ENCODE measurements around the gene SRGAP1.

Gene SRGAP1

DNA sequence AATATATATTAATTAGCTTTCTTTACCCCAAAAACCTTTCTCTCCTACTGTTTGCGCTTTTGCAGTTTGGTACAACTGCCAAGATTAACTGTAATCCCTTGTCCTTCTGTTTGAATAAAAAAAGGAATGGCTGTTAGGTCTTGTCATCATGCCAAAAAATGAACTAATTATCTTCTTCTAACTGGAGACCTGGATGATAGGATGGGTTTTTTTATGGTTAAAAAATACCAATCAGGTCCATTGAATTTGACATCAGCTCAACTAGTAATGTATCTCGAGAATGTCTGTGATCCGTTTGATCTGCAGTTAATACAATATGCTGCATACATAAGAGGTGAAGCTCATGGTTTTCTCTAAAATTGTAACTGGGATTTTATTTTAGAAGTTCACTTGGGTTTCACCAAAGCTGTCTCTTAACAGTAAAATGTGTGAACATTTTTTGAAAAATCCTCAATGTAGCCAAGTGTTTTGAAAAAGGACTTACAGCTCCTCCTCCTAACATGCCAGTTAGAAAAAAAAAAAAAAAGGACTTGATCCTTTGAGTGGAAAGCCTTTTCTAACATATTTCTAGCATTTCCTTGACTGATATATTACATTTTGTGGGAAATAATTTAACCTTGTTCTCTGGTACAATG is 96.8 kb downstream of the SRGAP1 start:
- DNase-seq = no peak

DNA sequence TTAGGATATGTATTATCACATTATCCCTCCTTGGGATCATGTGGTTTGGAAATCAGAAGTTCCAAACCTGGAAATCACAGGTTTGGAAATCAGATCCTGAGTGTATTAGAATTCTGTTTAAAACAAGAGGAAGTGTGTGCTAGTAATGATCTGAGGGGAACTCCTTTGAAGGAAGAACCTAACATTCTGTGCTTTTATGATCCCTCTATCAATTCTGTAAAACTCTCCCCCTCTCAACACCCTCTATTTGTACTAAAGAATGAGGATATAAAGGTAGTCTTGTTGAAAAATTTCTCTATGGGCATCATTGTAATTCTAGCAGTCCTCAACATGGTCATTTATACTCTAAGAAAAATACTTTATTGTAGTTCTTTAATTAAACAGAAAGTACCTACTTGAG is 97.4 kb downstream of the SRGAP1 start:
- DNase-seq = no peak

DNA sequence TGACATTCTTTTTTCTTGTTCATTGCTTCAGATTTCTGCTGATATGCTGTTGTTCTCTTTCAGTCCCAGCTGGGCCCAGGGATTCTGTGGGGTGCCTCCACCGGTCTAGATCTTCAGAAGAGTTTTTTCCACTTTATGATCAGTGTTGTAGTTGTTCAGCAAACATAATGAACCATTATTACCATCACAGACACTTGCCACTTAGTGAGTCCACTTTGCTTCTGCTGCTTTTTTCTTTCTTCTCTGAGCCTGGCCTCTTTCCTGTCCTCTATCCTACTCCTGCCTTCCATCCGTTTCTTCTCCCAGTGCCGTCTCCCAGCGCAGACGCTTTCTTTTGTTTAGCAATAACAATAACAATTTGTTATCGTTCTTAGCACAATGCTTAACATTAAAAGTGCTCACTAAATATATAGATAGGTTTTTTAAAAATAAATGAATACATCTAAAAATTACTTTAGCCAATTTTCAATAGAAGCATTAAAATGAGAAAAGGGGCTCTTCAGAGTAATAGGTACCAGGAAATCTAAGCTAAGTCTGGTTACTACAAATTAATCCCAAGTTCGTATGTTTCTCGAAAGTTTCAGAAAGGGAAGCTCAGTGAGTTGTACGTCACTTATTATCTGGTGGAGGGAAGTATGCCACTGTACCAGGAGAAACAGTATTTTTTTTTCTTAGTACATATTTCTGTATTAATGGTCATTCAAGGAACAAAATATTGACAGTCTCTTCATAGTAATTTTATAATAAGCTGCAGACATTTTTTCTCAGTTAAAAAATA is 98.2 kb downstream of the SRGAP1 start:
- no peak for DNase-seq

DNA sequence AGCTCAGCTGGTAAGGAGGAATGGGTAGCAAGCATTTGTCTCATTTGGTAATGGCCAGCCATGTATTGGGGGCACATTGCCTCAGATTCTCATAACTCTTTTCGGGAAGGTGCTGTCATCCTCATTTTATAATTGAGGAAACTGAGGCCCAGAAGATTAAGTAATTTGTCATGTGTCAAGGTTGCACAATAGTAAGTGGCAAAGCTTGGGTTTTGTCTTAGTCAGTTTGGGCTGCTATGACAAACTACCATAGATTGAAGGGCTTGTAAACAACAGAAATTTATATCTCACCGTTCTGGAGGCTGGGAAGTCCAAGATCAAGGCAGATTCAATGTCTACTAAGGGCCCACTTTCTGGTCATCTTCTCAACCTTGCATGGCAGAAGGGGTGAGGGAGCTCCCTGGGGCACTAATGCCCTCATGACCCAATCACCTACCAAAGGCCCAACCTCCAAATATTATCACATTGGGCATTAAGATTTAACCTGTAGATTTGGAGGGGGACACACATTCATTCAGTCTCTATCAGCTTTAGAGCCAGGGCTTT is 99.6 kb downstream of the SRGAP1 start:
- no peak for DNase-seq

DNA sequence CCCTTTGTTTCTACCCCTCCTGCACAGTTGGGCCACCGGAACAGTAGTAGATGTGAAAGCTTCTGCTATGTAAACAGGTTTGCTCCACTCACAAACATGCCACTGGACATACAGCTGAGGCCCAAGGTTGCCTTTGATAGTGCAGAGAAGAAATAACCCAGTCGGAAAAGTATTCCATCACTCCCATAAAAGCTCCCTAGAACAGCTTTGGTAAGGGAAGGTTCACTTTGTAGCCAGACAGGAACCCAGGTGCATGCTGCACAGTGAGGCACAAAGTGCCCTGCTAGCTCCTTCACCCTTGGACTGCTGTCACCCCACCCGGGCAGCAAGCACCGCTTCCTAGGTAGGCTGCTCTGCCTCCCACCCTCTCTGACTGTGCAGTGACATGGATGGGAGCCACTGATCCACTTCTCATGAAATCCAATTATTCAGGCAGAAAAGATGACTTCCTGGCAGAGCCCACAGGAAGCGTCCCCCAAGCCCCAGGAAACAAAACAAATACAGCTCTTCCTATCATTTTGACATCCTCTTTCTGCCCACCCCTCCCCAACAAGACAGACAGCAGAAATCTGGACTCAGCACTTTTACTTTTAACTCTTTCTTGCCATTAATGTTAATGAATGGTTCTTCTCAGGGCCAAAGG is 100.2 kb downstream of the SRGAP1 start:
- DNase-seq = no peak

DNA sequence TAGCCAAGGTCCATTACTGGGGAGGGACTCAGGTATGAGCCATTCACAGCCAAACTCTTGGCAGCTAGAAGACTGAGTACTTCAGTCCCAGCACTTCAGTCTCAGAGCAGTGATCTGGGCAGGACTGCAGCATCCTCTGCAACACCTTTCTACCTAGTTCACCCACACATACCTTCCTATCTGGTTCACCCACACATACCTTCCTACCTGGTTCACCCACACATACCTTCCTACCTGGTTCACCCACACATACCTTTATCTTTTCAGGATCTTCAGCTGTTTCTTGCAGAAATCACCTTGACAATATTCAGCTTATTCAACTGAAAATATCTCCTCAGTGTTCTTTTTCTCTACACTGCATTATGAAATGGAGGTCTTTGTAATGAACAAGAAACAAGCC is 101.3 kb downstream of the SRGAP1 start:
- DNase-seq = no peak

DNA sequence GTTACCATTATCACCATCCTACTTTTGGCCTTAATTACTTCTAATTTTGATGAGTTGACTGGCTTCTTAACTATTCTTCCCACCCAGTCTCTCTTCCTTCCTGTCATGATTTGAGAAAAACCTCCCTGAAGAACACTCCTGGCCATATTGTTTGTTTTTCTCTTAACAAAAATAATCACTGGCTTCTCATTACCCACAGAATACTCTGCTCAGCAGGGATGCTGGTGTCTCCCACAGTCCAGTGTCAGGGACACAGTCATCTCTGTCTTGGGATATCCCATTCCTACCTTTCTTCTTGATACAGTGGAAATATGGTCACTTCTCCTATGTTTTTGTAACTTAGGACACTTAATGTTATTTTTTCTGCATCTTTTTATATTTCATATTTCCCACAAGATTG is 103.7 kb downstream of the SRGAP1 start:
- DNase-seq = no peak

DNA sequence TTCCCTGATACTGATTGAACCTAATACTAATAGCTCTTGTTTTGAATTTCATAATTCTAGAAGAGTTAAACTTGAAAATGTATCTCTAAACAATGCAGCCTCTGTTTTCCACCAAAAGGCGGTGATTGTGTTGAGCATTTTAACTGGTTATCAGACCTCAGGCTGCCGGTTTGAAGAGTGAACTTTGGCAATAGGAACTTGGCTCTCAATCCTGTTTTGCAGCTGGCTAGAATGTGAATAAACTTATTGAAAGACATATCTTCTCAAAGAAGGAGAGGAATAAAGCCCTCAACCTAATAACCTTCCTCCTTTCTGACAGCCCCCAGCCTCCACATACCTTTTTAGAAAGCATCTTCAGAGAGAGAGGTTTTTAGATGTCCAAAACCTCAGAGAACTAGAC is 105.4 kb downstream of the SRGAP1 start:
- DNase-seq = no peak

DNA sequence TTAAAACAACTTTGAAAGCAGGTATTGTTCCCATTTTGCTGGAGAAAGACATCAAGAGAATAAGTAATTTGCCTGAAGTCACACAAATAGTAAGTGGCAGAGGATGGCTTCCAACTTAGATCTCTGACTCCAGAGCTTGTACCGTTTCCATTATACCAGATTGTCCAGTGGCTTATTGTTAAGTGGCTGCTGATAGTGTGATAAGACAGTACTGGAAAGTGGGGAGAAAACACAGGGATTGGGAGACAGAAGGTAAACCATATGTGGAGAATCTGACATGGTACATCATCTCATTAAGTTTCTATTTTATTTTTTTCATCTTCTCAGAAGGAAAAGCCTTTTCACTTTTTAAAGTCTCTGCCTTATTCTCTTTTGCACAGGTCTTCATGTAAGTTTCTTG is 108.5 kb downstream of the SRGAP1 start:
- DNase-seq = no peak

DNA sequence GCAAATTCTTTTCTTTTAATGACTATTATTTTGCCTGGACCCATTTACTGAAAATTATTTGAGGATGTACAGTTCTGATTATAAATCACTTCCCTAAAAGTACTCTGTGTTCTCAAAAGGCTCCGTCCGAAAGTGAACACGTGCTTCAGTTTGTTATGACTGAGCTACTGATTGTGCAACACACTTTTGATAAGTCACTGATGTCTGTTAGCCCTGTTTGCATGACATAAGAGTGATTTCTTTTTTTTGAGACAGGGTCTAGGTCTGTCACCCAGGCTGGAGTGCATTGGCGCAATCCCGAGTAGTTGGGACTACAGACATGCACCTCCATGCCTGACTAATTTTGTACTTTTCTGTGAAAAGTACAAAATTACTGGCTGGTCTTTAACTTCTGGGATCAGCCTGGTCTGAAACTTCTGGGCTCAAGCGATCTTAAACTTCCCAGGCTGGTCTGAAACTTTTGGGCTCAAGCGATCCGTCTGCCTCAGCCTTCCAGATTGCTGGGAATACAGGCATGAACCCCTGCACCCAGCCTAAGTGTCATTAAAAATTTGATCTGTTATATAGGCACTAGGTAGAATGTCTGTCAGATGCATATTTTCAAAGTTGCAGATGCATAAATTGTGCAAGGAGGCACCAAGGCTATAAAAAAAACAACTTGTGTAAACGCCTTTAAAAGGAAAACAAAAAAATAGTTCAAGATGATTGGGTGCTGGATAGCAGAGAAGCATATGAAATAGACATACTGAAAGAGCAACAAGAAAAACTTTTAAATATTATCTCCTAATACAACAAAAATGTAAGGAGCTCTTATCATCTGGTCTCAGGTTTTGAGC is 111.5 kb downstream of the SRGAP1 start:
- no peak for DNase-seq

DNA sequence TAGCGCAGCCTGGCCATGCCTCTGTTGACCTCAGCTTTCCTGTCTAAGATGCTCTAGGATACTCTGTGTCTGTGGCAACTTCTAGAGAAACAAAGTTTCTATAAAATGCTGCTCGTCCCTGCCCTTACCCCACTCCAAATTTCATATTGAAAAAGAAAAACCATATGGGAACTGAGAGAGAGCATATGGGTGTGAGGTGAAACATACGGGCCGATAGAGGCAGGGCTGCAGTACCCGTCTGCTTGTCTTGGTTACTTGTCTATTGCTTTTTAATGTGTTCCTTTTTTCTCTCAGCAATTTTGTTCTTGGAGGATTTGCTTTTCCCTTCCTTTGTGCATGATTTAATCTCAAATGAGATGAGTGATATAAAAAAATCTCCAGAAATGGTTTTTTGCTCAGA is 113.0 kb downstream of the SRGAP1 start:
- no peak for DNase-seq

DNA sequence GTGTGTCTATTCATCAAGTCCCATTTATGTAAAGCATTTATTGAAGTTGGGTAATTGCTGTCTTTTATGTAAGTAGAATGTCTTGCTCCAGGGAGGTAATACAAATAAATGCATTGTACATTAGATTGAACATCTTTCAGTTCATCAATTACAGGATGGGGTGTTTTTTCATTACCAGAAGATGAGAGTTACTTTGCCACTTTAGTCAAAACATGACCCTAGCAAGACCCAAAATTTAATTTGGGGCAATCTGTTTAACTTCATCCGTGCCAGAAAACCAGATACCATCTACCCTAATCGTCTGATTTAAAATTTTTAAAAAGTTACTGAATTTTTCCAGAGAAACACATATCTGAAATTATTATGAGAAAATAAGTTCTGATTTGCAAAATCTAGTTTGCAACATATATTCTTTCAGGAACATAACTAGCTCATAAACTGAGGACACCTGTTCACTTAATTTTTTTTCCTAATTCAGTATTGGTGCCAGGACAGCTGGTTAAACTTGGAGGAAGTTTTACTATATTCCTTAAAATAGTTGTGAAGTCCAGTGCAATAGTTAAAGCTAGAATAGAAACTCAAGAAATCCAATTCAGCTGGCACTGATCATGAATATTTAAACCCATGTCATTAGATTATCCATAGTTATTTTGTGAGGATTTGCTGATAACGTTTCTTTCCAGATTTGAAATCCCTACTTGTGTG is 114.5 kb downstream of the SRGAP1 start:
- no peak for DNase-seq

DNA sequence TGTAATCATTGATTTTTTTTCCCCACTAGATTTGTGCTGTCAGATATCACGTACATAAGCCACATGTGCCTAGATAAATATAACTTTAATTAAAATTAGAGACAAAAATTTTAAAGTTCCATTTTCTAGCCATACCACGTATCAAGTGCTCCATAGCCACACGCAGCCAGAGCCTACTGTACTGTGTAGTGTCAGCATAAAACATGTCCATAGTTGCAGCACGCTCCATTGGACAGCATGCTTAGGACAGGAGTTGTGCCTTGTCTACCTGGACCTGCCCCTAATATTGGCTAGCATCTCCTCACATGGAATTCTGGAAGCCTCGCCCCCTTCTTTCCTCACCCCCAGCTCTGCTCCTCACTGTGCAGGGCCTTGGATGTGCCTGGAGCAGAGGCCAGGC is 116.5 kb downstream of the SRGAP1 start:
- no peak for DNase-seq

DNA sequence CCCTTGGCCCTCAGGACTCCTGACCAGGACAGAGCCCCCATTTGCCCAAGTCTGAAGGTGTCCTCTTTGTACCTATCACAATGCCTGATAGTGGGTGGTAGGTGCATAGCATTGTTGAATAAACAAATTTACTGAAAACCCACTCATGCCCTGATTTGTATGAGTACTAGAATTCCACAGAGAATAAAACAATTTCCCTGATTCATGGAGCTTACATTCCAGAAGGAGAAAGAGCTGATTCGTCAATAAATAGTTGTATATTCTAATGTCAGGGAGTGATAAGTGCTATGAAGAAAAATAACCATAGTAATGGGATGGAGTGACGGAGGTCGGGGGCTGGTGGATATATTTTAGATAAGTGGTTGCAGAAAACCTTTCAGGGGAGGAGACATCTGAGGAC is 117.0 kb downstream of the SRGAP1 start:
- no peak for DNase-seq

DNA sequence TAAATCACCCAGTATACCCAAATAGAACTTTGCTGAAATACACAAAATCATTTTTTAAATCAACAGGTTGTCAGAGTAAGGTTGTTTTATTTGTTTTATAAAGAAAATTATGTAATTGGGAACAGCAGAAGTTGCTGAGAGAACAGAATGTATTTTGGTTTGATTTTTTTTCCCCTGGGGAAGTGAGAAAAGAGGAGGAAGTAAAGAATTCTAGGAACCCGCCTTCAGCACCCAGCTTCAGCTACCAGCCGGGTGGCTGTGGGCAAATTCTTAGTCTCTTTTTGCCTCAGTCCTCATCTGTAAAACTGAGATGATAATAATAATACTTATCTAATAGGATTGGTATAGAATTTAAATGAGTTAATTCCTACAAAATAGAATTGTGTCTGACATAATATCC is 119.4 kb downstream of the SRGAP1 start:
- no peak for DNase-seq

DNA sequence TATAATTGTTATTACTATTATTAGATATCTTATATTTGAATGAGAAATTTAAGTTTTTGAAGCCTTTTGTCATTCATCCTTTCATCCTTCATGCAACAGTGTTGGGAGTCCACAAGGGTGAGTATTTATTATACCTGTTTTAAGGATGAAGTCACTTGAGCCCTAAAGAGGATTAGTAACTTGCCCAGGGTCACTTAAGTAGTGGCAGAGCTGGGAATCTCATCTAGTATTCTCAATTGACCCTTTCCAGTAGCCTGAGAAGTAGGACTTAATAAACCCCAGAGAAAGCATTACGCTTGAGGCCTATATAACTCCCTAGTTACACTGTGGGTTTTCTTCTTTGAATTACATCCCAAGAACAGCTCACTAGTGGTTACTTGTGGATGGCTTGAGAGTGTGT is 119.8 kb downstream of the SRGAP1 start:
- DNase-seq = no peak

DNA sequence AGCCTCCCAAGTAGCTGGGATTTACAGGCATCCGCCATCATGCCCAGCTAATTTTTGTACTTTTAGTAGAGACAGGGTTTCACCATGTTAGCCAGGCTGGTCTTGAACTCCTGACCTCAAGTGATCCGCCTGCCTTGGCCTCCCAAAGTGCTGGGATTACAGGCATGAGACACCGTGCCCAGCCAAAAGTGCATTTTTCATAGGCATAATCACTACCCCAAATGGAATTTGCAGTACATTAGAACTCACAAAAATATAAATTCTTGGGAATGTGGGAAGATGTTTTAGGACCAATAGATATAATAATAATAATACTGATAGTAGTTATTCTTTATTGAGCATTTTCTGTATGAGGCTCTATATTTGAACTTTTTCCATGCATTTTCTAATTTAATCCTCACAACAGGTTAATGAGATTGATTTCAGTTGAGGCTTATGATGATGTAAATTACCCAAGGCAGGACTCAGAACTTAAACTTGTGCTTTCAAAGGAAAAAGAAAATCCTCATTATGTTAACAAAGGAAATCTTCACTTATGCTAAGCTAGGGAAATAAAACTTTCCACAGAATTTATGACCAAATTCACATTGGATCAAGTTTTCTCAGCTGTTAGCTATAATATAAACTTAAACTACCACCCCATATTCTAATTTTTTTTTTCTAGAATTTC is 121.6 kb downstream of the SRGAP1 start:
- peak; percentile 43 for DNase-seq

DNA sequence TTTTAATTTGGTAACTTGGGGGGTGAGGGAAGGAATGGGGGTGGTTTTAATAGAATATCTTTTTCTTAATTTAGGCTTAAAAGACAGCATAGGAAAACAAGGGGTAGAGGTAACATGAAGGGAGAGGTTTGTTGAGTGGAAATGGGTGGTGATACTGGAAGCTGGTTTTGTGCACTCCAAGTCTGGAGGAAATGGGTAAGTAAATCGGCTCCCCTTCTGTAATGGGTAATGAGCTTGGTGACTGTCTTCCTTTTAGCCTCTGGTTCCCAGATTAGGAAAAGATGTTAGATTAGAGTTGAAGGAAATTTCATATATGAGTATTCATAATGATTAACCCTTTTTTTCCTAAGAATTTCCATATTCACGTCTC is 122.1 kb downstream of the SRGAP1 start:
- peak; percentile 17 for DNase-seq

DNA sequence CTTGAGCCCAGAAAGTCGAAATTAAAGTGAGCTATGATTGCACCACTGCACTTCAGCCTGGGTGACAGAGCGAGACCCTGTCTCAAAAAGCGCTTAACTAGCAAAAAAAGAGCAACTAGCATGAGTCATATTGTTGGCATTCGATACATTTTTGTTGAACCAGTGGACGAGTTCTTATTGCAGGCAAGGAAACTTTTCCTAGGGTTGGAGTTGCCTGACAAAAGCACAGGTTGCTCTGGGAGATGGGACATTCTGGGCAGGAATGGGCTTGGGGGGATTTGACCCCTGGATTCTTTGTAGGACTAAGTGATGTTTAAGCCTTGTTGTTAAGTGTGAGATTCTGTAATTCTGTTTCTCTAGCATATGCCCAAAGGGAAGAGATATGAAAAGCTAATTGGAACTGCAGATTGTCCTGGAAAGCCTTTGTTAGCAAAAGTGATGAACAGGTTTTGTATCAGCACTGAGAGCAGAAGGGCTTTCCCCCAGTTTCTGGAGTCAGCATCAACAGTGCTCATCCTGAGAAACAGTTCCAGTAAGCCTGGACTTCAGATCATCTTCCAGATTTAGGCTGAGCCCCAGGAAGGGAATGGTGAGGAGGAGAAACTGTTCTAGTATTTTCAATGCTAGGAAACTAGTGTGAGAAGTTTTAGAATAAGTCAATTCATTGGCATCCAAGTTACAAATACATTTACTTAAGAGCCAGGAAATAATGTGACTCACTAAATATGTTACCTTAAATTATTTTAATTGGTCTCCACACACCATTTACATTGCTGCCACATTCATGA is 123.1 kb downstream of the SRGAP1 start:
- peak; percentile 90 for DNase-seq

DNA sequence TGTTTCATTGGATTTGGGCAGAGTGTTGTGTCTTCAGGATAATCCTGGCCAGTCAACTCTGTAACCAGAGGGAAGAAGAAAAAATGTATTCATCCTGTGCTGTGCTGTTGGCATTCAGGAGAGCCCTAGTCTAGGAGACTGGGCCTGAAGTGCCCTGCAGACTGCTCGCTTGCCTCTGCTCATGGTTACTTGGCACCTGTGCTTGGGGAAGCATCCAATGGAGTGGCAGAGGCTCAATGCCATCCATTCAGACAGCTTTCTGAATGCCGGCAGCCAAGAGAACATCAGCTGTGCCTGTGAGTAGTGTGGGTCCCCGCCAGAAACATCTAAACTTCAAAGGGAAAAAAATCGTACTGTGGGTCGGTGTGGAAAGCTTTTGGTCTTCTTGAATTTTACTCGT is 124.2 kb downstream of the SRGAP1 start:
- no peak for DNase-seq

DNA sequence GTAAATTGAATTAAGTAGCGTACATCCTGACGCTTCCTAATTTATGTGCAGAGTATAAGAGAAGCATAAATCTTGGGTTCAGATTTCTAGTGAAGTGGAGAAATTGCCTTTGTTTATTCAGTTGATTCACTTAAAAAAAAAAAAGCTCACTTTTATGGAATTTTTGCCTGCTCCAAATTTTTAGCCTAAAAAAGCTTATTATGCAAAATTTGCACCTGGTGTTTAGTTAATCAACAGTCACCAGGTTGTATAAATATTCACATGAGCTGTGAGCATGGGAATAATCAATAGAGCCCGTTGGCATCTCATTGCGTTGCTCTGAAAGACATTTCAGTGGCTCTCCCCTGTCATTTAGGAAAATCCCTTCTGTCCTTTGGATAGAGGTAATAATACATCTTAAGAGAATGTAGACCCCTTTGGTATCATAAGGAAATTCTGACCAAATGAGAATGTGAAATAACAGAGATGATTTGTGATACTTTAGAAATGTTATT is 132.4 kb downstream of the SRGAP1 start:
- no peak for DNase-seq

Data from NCI-H226 (cell line).